GM23338 (cell line): ENCODE data around the gene POU2F3. TPM values are rescaled to one million over a fixed set of nuclear protein-coding genes. Genes with fewer than 3 reads are reported as not detected.

Source experiments
- ATAC-seq: fragments of 200-7000 bp; cut with Tn5 transposase; 3 replicates; pipeline ENCODE4 v1.9.1; 2020
- DNase-seq: peaks from one replicate; pipeline ENCODE4 v3.0.0-alpha.2; 2015; ENCODE audit warnings: low spot score
- H2AFZ ChIP-seq: fragments of 200-600 bp; sonication (generic); 2 replicates; pipeline ENCODE4 v1.8.0; 2016; ENCODE audit warnings: antibody characterized with exemption, mild to moderate bottlenecking, moderate library complexity
- H3F3A ChIP-seq: fragments of 200-600 bp; sonication (generic); replicated peaks from 2 replicates; pipeline ENCODE4 v1.8.0; 2017; ENCODE audit warnings: antibody characterized with exemption, mixed run types, low read depth
- H3K27ac ChIP-seq: fragments of 200-600 bp; sonication (generic); 2 replicates; pipeline ENCODE4 v1.6.1; 2016; ENCODE audit warnings: low read depth
- H3K27me3 ChIP-seq: fragments of 200-600 bp; sonication (generic); 2 replicates; pipeline ENCODE4 v1.8.0; 2016; ENCODE audit warnings: mild to moderate bottlenecking, mixed run types, moderate library complexity; ENCODE audit not compliant: insufficient read depth
- H3K36me3 ChIP-seq: fragments of 200-600 bp; sonication (generic); 2 replicates; pipeline ENCODE4 v1.8.0; 2016; ENCODE audit warnings: mild to moderate bottlenecking; ENCODE audit not compliant: insufficient read depth
- H3K4me1 ChIP-seq: fragments of 200-600 bp; sonication (generic); 2 replicates; pipeline ENCODE4 v1.8.0; 2016; ENCODE audit warnings: mild to moderate bottlenecking, moderate library complexity; ENCODE audit not compliant: insufficient read depth
- H3K4me2 ChIP-seq: fragments of 200-600 bp; sonication (generic); 2 replicates; pipeline ENCODE4 v1.7.1; 2017; ENCODE audit warnings: mixed run types
- H3K4me3 ChIP-seq: fragments of 200-600 bp; sonication (generic); 2 replicates; pipeline ENCODE4 v1.6.1; 2016; ENCODE audit warnings: mixed run types
- H3K79me2 ChIP-seq: fragments of 200-600 bp; sonication (generic); replicated peaks from 2 replicates; pipeline ENCODE4 v1.8.0; 2017; ENCODE audit warnings: mild to moderate bottlenecking; ENCODE audit not compliant: insufficient read depth
- H3K9me2 ChIP-seq: fragments of 200-600 bp; sonication (generic); 2 replicates; pipeline ENCODE4 v1.8.0; 2017; ENCODE audit not compliant: insufficient read depth
- H4K20me1 ChIP-seq: fragments of 200-600 bp; sonication (generic); replicated peaks from 2 replicates; pipeline ENCODE4 v1.8.0; 2017; ENCODE audit warnings: mild to moderate bottlenecking; ENCODE audit not compliant: insufficient read depth
- H3K27ac Mint-ChIP-seq: 2 replicates; pipeline ENCODE4 v1.8.0; 2020; ENCODE audit warnings: inconsistent platforms, mild to moderate bottlenecking, moderate library complexity, mixed read lengths
- H3K27me3 Mint-ChIP-seq: 3 replicates; pipeline ENCODE4 v1.8.0; 2022; ENCODE audit warnings: low read depth, mild to moderate bottlenecking, moderate library complexity, mixed read lengths, inconsistent platforms; ENCODE audit not compliant: insufficient read depth, poor library complexity
- H3K36me3 Mint-ChIP-seq: 3 replicates; pipeline ENCODE4 v1.8.0; 2021; ENCODE audit warnings: low read depth, mild to moderate bottlenecking, inconsistent platforms, moderate library complexity, mixed read lengths
- H3K4me1 Mint-ChIP-seq: 3 replicates; pipeline ENCODE4 v1.8.0; 2020; ENCODE audit warnings: mild to moderate bottlenecking, inconsistent platforms, mixed read lengths
- H3K4me3 Mint-ChIP-seq: 3 replicates; pipeline ENCODE4 v1.8.0; 2021; ENCODE audit warnings: moderate library complexity, mild to moderate bottlenecking, inconsistent platforms, mixed read lengths
- H3K9me3 Mint-ChIP-seq: 3 replicates; pipeline ENCODE4 v1.8.0; 2020; ENCODE audit warnings: moderate library complexity, mild to moderate bottlenecking, inconsistent platforms, mixed read lengths
- CREB1 ChIP-seq: fragments of 250-450 bp; sonication (Bioruptor Pico); IDR thresholded peaks from 2 replicates; pipeline ENCODE4 v1.5.0; 2020; ENCODE audit warnings: low read depth, mild to moderate bottlenecking, moderate library complexity
- CTCF ChIP-seq, 2 experiments: fragments of 200-600 bp in 1 of 2; sonication (generic) in 1 of 2; conservative IDR thresholded peaks; 2 replicates each; pipeline versions ENCODE4 v1.5.1 to v1.6.1; 2016 to 2017; ENCODE audit warnings: antibody characterized with exemption in 2 of 2, low read depth in 2 of 2, mild to moderate bottlenecking in 2 of 2, moderate library complexity in 1 of 2
- EZH2 ChIP-seq: fragments of 200-600 bp; sonication (generic); IDR thresholded peaks from one replicate; pipeline ENCODE4 v1.8.0; 2017; ENCODE audit warnings: antibody characterized with exemption, mild to moderate bottlenecking, low read depth; ENCODE audit not compliant: unreplicated experiment
- EZH2phosphoT487 ChIP-seq: fragments of 200-600 bp; sonication (generic); IDR thresholded peaks from one replicate; pipeline ENCODE4 v1.8.1; 2018; ENCODE audit warnings: antibody characterized with exemption; ENCODE audit not compliant: unreplicated experiment
- JUNB ChIP-seq: IDR thresholded peaks from one replicate; pipeline ENCODE4 v1.6.1; 2016; ENCODE audit warnings: antibody characterized with exemption; ENCODE audit not compliant: unreplicated experiment
- NANOG ChIP-seq: IDR thresholded peaks from 2 replicates; pipeline ENCODE4 v1.6.1; 2016; ENCODE audit warnings: antibody characterized with exemption, borderline replicate concordance
- POLR2AphosphoS5 ChIP-seq: IDR thresholded peaks from 2 replicates; pipeline ENCODE4 v1.6.1; 2016; ENCODE audit warnings: antibody characterized with exemption, low read depth
- REST ChIP-seq: IDR thresholded peaks from one replicate; pipeline ENCODE4 v1.6.1; 2018; ENCODE audit warnings: antibody characterized with exemption; ENCODE audit not compliant: unreplicated experiment
- STAT1 ChIP-seq: IDR thresholded peaks from one replicate; pipeline ENCODE4 v1.6.1; 2016; ENCODE audit warnings: antibody characterized with exemption; ENCODE audit not compliant: unreplicated experiment
- ZNF114 ChIP-seq: fragments of 250-450 bp; sonication (Bioruptor Pico); IDR thresholded peaks from 2 replicates; pipeline ENCODE4 v1.5.0; 2020; ENCODE audit warnings: mild to moderate bottlenecking, moderate library complexity
- ZNF331 ChIP-seq: fragments of 250-450 bp; sonication (Bioruptor Pico); IDR thresholded peaks from 2 replicates; pipeline ENCODE4 v1.5.0; 2020; ENCODE audit warnings: low read depth, mild to moderate bottlenecking, moderate library complexity
- polyA plus RNA-seq: library from polyadenylated mRNA; unstranded; fragments of >200 nt; fragmentation: Nextera tagmentation; extraction: Ambion mirVana; gene quantifications from 2 replicates; pipeline ENCODE4 v1.2.1, GENCODE V29; 2016
- total RNA-seq: library from RNA; depleted of rRNA; stranded (reverse); fragments of >200 nt; shearing (Covaris generic); gene quantifications from 2 replicates; pipeline ENCODE4 v1.2.3, GENCODE V29; 2014
- TF ChIP-seq, protein P1 (sequence below): IDR thresholded peaks from 2 replicates; pipeline ENCODE4 v1.6.1; 2016; ENCODE audit warnings: antibody characterized with exemption

Gene POU2F3
- total and polyA plus RNA-seq, 2 experiments from 2014 or later = 0.45 to 0.79 TPM

DNA sequence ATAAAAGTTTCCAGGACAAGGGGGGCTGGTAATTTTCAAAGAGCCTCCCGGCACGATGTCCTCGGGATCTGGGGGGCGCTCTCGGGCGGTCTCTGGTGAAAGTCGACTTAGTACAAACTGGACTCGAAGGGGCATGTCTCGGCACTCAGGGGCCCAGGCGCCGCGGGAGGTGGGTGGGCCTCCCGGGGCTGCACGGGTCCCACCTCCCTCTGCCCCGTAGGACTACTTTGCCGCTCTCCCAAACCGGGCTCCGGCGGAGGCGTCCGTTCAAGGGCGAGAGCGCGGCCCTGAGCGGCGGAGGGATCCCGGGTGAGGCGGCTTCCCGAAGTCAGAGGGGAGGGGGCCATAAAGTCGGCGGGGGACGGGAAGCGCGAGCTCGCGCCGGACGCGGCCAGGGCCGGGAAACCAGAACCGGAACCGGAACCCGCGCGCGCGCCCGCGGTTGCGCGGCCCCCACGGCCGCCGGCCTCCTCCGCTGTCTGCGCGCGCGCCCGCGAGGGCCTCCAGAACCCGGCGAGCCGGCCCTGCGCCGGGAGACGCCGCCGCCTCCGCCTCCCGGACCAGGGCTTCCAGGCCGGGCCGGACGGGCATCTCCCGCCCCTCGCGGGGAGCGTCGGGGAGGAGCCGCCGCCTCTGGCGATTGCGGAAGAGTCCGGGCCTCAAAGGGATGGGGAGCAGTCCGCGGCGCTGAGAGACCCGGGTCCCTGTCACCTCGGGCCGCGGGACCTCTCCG lies 96.1 kb downstream of the POU2F3 start, which contains the start of gene ARHGEF12 (continued):
- peak; percentile 34 to 40; a peak in 3 of 4 replicates for TF ChIP-seq CTCF (conservative IDR thresholded peaks at IDR 0.05; ENCODE audit: low read depth in 2 of 2)
- TF ChIP-seq, protein P1, sequence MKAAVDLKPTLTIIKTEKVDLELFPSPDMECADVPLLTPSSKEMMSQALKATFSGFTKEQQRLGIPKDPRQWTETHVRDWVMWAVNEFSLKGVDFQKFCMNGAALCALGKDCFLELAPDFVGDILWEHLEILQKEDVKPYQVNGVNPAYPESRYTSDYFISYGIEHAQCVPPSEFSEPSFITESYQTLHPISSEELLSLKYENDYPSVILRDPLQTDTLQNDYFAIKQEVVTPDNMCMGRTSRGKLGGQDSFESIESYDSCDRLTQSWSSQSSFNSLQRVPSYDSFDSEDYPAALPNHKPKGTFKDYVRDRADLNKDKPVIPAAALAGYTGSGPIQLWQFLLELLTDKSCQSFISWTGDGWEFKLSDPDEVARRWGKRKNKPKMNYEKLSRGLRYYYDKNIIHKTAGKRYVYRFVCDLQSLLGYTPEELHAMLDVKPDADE = peak; percentile 60; the same call in 1 of the 2 replicates

DNA sequence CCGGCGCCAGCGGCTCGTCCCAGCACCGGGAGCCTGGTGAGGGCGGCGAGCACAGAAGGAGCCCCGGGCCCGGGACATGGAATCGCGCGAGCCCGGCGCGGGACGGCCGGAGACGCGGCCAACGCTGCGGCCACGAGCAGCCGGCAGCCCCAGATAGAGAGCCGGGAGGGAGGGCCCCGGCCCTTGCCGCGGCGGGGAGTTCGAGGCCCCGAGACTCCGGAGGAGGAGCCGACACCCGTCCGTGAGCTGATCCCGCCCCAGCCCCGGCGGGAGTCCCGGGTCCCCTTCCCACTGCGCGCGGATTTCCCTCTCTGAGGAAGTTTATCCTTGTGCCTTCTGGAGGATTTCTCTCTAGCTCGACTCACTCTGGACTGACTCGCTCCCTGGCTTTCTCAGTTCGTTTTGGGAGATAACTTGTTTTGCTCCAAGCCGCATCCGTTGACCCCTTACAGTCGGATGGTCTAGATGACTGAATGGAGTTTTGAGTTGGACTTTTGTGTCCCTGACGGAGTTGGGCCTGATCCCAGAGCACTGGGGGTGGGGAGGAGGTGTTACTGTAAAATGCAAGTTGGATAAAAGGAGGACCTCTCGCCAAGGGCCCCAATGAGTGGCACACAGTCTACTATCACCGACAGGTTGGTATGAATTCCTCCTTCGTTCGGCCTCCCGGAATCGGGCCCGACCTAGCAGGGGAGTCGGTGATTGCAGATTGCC lies 96.9 kb downstream of the POU2F3 start:
- Histone ChIP-seq H3K4me3 (peak overlapping the region; percentile 91), H2AFZ (peak overlapping the region; percentile 64; the same call in 1 of the 2 replicates), H3K4me1 (peaks cover 29% of the 10 kb centered on the region), H4K20me1 (0 out of 2 replicates have a peak, but pooled peaks cover 3% of the 10 kb centered on the region), H3F3A (no peaks in the 10 kb centered on the region), H3K4me2 (peak overlapping the region; percentile 96), H3K27me3 (no peaks in the 10 kb centered on the region), H3K9me2 (no peaks in the 10 kb centered on the region), H3K79me2 (peaks cover 50% of the 10 kb centered on the region), H3K36me3 (no peaks in the 10 kb centered on the region), H3K27ac (no peak overlapping the region)
- peaks cover 4% of the 10 kb centered on the region for H3K27me3 Mint-ChIP-seq
- peak overlapping the region; percentile 81 for H3K27ac Mint-ChIP-seq
- no peaks in the 10 kb centered on the region for H3K36me3 Mint-ChIP-seq
- peaks cover 27% of the 10 kb centered on the region for H3K4me1 Mint-ChIP-seq
- DNase-seq (peak; percentile 47), ATAC-seq (peak; percentile 61)
- H3K4me3 Mint-ChIP-seq = peak overlapping the region; percentile 97
- no peaks in the 10 kb centered on the region for H3K9me3 Mint-ChIP-seq
- TF ChIP-seq REST = no peak
- TF ChIP-seq STAT1 = no peak
- TF ChIP-seq CREB1 (CRISPR knock-in tag) = no peak
- no peak for TF ChIP-seq ZNF331 (CRISPR knock-in tag)
- TF ChIP-seq, protein P1 = no peak
- no peak for TF ChIP-seq ZNF114 (CRISPR knock-in tag)
- TF ChIP-seq NANOG = no peak
- no peak for TF ChIP-seq POLR2AphosphoS5
- TF ChIP-seq CTCF (conservative IDR thresholded peaks at IDR 0.05; ENCODE audit: low read depth in 2 of 2) = no peak
- TF ChIP-seq JUNB = no peak
- TF ChIP-seq EZH2 = no peak
- TF ChIP-seq EZH2phosphoT487 = no peak
